Gastroesophageal sphincter (tissue), 3 donors: ENCODE measurements around the gene LMAN2.

Experiments used
- EP300 ChIP-seq: sonication (generic); formaldehyde crosslinking; IDR thresholded peaks from one replicate; pipeline ENCODE4 v1.6.1; 2017; ENCODE audit warnings: antibody characterized with exemption, mild to moderate bottlenecking
- TF ChIP-seq, protein P1 (sequence below), 4 experiments: fragments of 200-600 bp in 2 of 4; fragments of 450-650 bp in 2 of 4; sonication (generic) in 1 of 4; IDR thresholded peaks; one replicate each; pipeline ENCODE4 v1.5.1; 2017 to 2019; ENCODE audit warnings: antibody characterized with exemption in 4 of 4, mild to moderate bottlenecking in 2 of 4, moderate library complexity in 2 of 4

DNA sequence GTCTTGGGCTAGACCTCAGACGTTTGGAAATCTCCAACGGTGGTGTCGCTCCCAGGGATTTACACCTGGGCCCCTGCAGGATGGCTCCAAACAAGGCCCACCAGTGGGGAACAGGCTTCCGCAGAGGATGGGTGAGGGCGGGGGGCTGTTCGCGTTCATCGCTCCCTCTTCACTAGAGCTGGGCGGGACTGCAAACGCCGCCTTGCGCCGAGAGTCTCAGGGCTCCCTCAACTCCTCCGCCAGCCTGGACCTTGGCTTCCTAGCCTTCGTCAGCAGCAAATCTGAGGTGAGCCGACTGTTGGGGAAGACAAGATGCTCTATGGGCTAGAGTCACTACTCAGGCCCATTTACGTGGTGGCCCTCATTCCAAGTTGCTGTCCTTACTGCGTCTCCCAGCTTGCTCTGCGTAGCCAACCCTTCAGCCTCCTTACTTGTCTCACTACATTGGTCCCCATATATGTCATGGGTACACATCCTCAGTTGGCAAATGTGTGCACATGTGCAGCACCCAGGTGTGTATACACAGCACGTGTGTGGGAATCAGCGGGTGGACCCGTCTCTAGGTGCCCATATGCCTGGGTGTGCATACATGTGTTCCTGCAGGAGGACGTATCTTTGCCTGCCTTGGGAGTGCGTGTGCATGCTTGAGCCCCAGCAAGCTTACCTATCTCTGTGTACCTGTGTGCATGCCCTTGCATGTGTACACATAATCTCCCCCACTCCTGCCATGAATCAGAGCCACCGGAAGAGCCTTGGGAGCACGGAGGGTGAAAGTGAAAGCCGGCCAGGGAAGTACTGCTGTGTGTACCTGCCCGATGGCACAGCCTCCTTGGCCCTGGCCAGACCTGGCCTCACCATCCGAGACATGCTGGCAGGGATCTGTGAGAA lies 16.8 kb upstream of the LMAN2 start:
- TF ChIP-seq, protein P1, sequence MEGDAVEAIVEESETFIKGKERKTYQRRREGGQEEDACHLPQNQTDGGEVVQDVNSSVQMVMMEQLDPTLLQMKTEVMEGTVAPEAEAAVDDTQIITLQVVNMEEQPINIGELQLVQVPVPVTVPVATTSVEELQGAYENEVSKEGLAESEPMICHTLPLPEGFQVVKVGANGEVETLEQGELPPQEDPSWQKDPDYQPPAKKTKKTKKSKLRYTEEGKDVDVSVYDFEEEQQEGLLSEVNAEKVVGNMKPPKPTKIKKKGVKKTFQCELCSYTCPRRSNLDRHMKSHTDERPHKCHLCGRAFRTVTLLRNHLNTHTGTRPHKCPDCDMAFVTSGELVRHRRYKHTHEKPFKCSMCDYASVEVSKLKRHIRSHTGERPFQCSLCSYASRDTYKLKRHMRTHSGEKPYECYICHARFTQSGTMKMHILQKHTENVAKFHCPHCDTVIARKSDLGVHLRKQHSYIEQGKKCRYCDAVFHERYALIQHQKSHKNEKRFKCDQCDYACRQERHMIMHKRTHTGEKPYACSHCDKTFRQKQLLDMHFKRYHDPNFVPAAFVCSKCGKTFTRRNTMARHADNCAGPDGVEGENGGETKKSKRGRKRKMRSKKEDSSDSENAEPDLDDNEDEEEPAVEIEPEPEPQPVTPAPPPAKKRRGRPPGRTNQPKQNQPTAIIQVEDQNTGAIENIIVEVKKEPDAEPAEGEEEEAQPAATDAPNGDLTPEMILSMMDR (IDR thresholded peaks at IDR 0.05), result no peak
- TF ChIP-seq EP300, result no peak
